Adipose tissue (tissue), 3 donors: Measurements from ENCODE around the gene RUFY3. TPM values are rescaled to one million over a fixed set of nuclear protein-coding genes. Genes with fewer than 3 reads are reported as not detected.
A peak's percentile ranks its signal among the peaks of the same experiment; 100 is the strongest.
"Not testable (repeated sequence)": the region's sequence is repeated elsewhere in the genome, so short reads cannot be mapped to it uniquely, and the experiment has no call there.

ENCODE experiments used
- H3K27ac ChIP-seq: one replicate; pipeline ENCODE4 v1.5.1; 2013; ENCODE audit warnings: low read depth, low read length
- WGBS, 3 donors: extraction: QIAGEN DNeasy Blood & Tissue Kit; methylation state at CpG; one replicate each; pipeline ENCODE4 v1.1.7; 2013; 5-methylcytosine and 5-hydroxymethylcytosine counted together
- polyA plus RNA-seq, 3 donors: library from polyadenylated mRNA; stranded (reverse); fragments of 200-250 nt; gene quantifications; one replicate each; pipeline ENCODE4 v1.2.3, GENCODE V29; 2013
- donor health status: healthy with polysubstance abuse.
- donor health status: Bipolar disorder and iron deficiency.
- donor health status: healthy.

The RUFY3 gene
- polyA plus RNA-seq, 3 donors, result 11.7 to 22.3 (median 15.8) TPM

GRCh38 chr4:70818921-70819320 lies 97.2 kb downstream of the RUFY3 start:
- WGBS, 3 donors, result 73 to 96% (median 85%) methylated on average over 3 of the region's 3 CpGs
- H3K27ac ChIP-seq, result no peak overlapping the region

- 94 to 98% (median 98%) methylated on average over 3 of the region's 3 CpGs for WGBS, 3 donors
- no peak overlapping the region for H3K27ac ChIP-seq
Measured at GRCh38 chr4:70829015-70829414, 107.3 kb downstream of the RUFY3 start.

- no peak overlapping the region for H3K27ac ChIP-seq
- 89 to 100% (median 93%) methylated on average over 1 of the region's 1 CpG for WGBS, 3 donors
Measured at GRCh38 chr4:70829492-70829891, 107.7 kb downstream of the RUFY3 start.

DNA sequence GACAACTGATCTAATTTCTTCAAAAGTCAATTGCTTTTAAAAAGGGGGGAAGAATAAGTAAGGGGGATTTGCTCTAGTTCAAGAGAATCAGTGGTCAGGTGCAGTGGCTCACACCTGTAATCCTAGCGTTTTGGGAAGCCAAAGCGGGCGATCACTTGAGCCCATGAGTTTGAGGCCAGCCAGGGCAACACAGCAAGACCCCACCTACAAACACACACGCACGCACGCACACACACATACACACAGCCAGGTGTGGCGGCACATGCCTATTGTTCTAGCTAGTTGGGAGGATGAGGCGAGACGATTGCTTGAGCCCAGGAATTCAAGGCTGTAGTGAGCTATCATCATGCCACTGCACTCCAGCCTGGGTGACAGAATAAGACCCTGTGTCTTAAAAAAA lies 108.3 kb downstream of the RUFY3 start:
- 88 to 97% (median 96%) methylated on average over 9 of the region's 9 CpGs for WGBS, 3 donors
- no peak overlapping the region for H3K27ac ChIP-seq

GRCh38 chr4:70831293-70831692 lies 109.5 kb downstream of the RUFY3 start:
- WGBS, 3 donors, result 90 to 95% (median 91%) methylated on average over 4 of the region's 4 CpGs
- H3K27ac ChIP-seq, result no peak overlapping the region

DNA sequence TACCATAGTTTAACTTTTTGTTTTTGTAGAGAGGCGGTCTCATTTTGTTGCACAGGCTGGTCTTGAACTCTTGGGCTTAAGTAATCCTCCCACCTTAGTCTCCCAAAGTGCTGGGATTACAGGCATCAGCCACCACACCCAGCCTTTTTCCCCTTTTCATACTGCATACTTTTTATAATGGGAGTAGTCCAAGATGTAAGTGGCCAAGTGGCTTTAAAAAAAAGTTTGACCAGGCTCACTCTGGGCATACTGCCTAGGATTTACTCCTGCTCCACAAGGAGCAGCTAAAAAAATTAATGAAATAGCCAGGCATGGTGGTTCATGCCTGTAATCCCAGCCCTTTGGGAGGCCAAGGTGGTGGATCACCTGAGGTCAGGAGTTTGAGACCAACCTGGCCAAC lies 111.9 kb downstream of the RUFY3 start:
- WGBS, 3 donors, result 97 to 98% (median 97%) methylated on average over 1 of the region's 1 CpG
- H3K27ac ChIP-seq, result no peak overlapping the region

DNA sequence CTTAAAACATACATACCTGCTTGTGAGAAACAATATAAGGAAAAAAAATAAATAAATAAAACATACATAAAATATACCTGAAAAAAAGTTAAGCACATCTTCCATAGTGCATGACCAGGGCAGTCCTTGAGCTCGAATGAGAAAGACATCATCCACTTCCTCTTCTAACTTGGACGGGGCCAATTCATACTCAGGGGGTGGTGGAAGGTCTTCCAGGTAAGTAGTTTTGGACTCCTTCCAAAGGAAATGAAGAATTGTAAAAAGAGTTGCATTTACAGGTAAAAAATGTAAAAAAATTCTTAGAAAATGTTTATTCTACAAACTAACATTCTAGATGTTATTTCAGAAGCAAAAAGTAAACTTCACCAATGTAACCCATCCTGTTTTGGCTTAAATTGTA lies 114.3 kb downstream of the RUFY3 start:
- 46 to 54% (median 53%) methylated on average over 2 of the region's 2 CpGs for whole genome bisulfite sequencing, 3 donors
- H3K27ac ChIP-seq, result no peak overlapping the region

DNA sequence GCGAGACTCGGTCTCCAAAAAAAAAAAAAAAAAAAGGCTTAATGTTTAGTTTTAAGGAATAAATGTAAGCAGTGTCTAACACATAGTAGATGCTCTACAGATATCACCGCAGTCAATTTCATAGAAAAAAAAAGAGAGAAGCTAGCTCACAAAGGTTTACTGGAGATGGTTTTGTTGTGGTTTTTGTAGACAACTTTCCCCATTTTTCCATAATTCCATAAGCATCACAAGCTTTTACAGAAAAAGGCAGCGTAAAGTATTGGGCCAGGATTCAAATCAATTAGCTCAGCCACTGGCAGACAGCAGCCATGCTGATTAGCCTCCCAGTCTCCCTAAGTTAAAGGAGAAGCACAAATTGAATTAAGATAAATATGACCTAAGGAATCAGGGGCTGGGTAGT lies 116.4 kb downstream of the RUFY3 start:
- 8 to 43% (median 11%) methylated on average over 2 to 4 of the region's 4 CpGs for WGBS, 3 donors
- no peak overlapping the region for H3K27ac ChIP-seq

- peak overlapping the region; percentile 30 for H3K27ac ChIP-seq
- WGBS, 3 donors, result 0% methylated on average over 67 to 80 of the region's 80 CpGs
Measured at GRCh38 chr4:70838666-70839588, 117.2 kb downstream of the RUFY3 start.

DNA sequence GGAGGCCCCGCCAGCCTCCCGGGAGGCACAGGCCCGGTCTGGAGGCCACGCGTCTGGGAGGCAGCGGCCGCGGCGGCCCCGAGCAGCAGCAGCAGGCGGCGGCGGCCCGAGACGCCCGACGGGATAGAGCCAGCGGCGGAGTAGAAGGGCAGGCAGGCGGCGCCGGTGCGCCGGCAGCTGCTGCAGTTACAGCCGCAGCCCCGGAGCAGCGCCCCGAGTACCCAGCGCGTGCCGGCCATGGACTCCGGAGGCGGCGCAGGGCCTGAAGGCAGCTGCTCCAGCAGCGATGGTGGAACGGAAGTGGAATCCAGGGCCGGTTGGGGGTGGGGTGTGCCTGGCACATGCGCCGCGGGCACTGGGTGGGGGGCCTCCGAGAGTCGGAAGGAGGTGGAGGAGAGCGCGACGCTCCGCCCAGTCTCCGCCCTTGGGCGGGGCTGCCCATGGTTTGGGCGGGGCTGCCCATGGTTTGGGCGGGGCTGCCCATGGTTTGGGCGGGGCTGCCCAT lies 117.9 kb downstream of the RUFY3 start, which contains the start of gene GRSF1:
GRSF1 (minus strand) TSS at position 302 of the 505 bp plus-strand sequence; CDS start at position 239, 63 bp downstream.
- H3K27ac ChIP-seq, result peak within 1 kb of the TSS; percentile 30
- WGBS, 3 donors, result 0% methylated on average over 39 to 50 of the region's 51 CpGs

- 61 to 63% (median 63%) methylated on average over 17 to 18 of the region's 20 CpGs for WGBS, 3 donors
- H3K27ac ChIP-seq, result not testable (repeated sequence)
Measured at GRCh38 chr4:70840137-70840536, 118.4 kb downstream of the RUFY3 start.

GRCh38 chr4:70840631-70841030 lies 118.9 kb downstream of the RUFY3 start:
- H3K27ac ChIP-seq, result not testable (repeated sequence)
- WGBS, 3 donors, result 92 to 94% (median 93%) methylated on average over 16 of the region's 16 CpGs

GRCh38 chr4:70841211-70841610 lies 119.4 kb downstream of the RUFY3 start:
- H3K27ac ChIP-seq, result no peak overlapping the region

DNA sequence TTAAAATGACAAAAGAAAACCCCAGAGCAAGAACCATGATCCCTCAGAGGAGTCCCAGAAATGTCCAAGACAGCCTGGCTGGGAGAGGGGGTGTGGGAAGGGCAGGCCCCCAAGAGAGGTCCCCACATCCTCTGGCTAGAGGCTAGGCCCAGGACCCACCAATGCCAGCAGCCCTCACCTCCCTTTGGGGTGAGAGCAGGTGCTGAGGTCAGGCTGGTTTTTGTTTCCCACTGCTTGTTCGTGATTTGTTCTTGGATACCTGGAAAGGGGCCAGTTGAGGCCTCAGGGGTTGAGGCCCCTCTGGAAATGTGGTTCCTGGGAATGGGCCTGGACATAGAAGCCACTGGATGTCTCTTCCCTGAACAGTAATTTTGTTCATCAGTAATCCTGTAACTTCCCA lies 120.2 kb downstream of the RUFY3 start:
- WGBS, 3 donors, result 44 to 76% (median 69%) methylated on average over 1 of the region's 1 CpG
- H3K27ac ChIP-seq, result no peak overlapping the region

DNA sequence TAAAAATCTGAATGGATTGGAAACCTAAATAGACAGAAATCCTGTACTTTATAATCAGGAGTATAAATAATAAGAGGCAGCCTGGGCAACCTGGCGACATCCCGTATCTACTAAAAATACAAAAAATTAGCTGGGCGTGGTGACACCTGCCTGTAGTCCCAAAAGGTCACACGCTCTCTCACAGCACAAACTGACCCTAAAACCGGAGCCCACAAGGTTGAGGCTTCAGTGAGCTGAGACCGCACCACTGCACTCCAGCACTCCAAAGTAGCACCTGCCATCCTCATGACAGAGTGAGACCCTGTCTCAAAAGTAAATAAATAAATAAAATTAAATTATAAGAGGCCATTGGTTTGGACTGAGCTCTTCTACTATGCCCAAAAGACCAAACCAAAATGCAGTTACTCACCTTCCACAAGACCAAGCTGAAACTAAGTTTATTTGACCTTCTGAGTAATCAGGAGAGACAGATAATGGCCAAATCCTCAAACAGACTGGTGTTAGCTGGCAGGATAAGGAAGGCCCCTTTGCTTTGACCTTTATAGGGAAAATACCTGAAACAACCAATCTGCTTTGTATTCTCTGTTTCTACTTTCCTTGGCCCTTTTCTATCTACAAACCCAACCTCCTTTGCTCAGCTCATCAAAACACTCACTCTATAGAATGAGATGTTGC lies 121.1 kb downstream of the RUFY3 start:
- WGBS, 3 donors, result 54 to 94% (median 91%) methylated on average over 6 of the region's 6 CpGs
- H3K27ac ChIP-seq, result no peak overlapping the region

DNA sequence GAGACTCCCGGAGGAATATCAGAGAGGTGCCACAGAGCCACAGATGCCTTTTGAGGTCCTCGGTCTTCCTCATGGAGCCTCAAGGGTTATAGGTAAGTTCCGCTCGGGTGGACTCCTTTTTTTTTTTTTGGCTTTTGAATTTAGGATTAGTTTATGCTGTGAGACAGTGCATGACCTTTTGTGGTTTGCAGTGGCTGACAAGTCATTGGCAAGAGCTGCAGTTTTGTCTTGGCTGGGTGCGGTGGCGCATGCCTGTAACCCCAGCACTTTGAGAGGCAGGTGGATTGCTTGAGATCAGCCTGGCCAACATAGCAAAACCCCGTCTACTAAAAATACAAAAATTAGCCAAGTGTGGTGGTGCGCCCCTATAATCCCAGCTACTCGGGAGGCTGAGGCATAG lies 122.4 kb downstream of the RUFY3 start:
- H3K27ac ChIP-seq, result no peak overlapping the region
- 87 to 96% (median 92%) methylated on average over 9 of the region's 9 CpGs for WGBS, 3 donors

GRCh38 chr4:70849291-70849690 lies 127.5 kb downstream of the RUFY3 start:
- 61 to 91% (median 68%) methylated on average over 5 of the region's 5 CpGs for WGBS, 3 donors
- no peak overlapping the region for H3K27ac ChIP-seq

- WGBS, 3 donors, result 98 to 100% (median 99%) methylated on average over 2 of the region's 2 CpGs
- no peak overlapping the region for H3K27ac ChIP-seq
Measured at GRCh38 chr4:70855464-70855863, 133.7 kb downstream of the RUFY3 start.
